Bronchial epithelial cell (primary cell): ENCODE measurements around the gene CPNE4. TPM values are rescaled to one million over a fixed set of nuclear protein-coding genes. Genes with fewer than 3 reads are reported as not detected.

Experiments used
- DNase-seq: peaks from one replicate; pipeline ENCODE4 v3.0.0-alpha.2; 2010; ENCODE audit warnings: low read depth
- FAIRE-seq: peaks from 2 replicates; lab custom pipeline; 2011; peaks lifted over from hg19 to GRCh38; lab: Jason Lieb, UNC
- H3K27me3 ChIP-seq: 2 replicates; pipeline ENCODE4 v1.5.1; 2011; ENCODE audit warnings: low read length; ENCODE audit not compliant: control insufficient read depth, insufficient read depth
- H3K36me3 ChIP-seq: 2 replicates; pipeline ENCODE4 v1.5.1; 2011; ENCODE audit warnings: low read length; ENCODE audit not compliant: control insufficient read depth, insufficient read depth
- H3K4me3 ChIP-seq: 2 replicates; pipeline ENCODE4 v1.5.1; 2011; ENCODE audit warnings: mild to moderate bottlenecking, low read depth, low read length, control low read depth
- total RNA-seq: library from RNA; depleted of rRNA; stranded (reverse); fragments of >200 nt; gene quantifications from 2 replicates; pipeline ENCODE4 v1.2.1, GENCODE V29; 2014
- TF ChIP-seq, protein P1 (sequence below): IDR thresholded peaks from 2 replicates; pipeline ENCODE4 v1.5.1; 2011; ENCODE audit warnings: mild to moderate bottlenecking, moderate library complexity, low read length, control low read depth, inconsistent platforms; ENCODE audit not compliant: insufficient read depth, severe bottlenecking

Gene CPNE4
- total RNA-seq, 1 donor from 2014 or later: under 0.01 TPM

DNA sequence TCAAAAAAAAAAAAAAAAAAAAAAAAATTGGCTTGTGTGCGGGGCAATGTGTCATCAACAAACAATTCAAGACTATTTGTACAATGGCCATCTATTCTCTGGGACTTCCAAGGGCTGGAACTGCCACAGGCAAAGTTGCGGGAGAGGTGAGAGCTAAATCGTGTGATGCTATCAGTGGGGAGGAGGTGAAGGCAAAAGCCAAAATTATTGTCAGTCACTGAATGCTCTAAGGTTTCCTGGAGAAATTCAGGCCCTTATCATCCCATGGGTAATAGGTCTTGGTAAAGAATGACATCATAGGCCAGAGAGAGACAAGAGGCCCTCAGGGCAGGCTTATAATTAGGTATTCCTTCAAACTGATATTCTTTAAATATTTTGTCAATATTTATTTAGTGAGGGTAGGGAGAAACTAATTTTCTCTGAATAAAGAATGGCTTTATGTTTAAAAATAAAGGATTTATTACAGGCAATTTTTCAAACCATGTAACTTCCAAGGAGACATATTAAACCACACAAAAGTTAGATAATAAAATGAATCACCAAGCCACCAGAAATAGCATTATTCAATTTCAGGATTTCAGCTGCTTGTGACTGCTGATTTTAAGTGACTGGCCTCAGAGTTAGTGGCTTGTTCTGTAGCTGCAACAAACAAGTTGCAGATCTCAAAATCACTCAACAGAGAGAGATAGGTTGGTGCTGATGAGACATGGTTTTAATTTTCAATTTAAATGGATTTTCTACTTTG lies 305.7 kb downstream of the CPNE4 start:
- peak; percentile 17 for DNase-seq

DNA sequence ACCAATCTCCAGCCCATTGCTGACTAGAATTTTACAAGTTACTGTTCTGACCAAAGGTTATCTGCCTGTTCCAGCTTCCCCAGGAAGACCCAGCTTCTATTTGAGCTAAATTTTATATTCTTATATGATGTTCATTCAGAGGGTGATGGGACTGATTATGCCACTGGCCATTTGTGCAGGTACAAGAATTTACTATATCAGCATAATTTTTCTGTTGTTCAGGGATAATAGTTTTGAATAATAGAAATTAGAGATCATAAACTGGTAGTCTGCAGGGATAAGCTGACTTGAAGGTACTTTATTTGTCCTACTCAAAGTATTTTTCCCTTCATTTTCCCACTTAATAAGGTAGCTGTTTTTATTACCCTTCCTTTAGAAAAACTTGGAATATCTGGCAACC lies 309.4 kb downstream of the CPNE4 start:
- TF ChIP-seq, protein P1, sequence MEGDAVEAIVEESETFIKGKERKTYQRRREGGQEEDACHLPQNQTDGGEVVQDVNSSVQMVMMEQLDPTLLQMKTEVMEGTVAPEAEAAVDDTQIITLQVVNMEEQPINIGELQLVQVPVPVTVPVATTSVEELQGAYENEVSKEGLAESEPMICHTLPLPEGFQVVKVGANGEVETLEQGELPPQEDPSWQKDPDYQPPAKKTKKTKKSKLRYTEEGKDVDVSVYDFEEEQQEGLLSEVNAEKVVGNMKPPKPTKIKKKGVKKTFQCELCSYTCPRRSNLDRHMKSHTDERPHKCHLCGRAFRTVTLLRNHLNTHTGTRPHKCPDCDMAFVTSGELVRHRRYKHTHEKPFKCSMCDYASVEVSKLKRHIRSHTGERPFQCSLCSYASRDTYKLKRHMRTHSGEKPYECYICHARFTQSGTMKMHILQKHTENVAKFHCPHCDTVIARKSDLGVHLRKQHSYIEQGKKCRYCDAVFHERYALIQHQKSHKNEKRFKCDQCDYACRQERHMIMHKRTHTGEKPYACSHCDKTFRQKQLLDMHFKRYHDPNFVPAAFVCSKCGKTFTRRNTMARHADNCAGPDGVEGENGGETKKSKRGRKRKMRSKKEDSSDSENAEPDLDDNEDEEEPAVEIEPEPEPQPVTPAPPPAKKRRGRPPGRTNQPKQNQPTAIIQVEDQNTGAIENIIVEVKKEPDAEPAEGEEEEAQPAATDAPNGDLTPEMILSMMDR: no peak
- Histone ChIP-seq H3K4me3 (no peak overlapping the region), H3K36me3 (no peaks in the 10 kb centered on the region), H3K27me3 (peaks cover 1% of the 10 kb centered on the region)
- DNase-seq (no peak), FAIRE-seq (no peak)

More for the DNA sequence above, 305.7 kb downstream of the CPNE4 start:
- Histone ChIP-seq H3K4me3 (no peak overlapping the region), H3K27me3 (peaks cover 1% of the 10 kb centered on the region), H3K36me3 (no peaks in the 10 kb centered on the region)
- TF ChIP-seq, protein P1: no peak
- FAIRE-seq: no peak

DNA sequence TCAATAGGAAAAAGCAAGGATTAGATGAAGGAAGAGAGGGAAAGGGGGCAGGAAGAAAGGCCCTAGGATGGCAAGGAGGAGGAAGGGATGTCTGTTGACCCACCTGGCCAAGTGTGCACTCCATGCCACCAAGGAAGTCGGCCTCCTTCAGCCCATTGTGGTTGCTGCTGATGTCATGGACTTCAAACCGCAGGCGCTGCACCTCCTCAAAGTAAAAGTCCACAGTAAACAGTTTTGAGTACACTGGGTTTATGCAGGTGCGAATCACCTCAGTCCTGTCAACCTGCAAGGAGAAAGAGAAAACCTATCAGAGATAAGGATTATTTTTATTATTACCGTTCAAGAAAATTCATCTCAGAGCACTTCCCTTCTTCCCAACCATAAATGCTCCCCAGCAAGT lies 311.5 kb downstream of the CPNE4 start:
- H3K36me3 ChIP-seq: no peaks in the 10 kb centered on the region
- no peak for FAIRE-seq
- no peak overlapping the region for H3K4me3 ChIP-seq
- DNase-seq: no peak
- TF ChIP-seq, protein P1: no peak
- H3K27me3 ChIP-seq: peaks cover 1% of the 10 kb centered on the region

DNA sequence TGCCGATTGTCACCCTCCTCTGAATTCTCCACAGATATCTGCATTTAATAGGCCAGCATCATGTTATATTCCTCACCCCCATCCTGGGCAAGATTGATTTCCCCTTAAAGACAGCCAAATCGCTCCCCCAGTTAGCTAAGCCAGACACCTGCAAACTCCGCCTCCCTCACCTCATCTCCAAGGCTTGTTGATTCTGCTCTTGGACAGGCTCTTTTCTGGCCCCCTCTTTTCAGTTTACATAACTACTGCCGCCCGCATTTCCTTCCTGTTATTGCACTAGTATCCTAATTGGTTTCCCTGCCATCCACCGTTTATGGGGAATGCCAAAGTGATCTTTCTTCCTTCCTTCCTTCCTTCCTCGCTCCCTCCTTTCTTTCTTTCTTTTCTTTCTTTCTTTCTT lies 317.3 kb downstream of the CPNE4 start:
- FAIRE-seq: no peak
- TF ChIP-seq, protein P1: no peak

DNA sequence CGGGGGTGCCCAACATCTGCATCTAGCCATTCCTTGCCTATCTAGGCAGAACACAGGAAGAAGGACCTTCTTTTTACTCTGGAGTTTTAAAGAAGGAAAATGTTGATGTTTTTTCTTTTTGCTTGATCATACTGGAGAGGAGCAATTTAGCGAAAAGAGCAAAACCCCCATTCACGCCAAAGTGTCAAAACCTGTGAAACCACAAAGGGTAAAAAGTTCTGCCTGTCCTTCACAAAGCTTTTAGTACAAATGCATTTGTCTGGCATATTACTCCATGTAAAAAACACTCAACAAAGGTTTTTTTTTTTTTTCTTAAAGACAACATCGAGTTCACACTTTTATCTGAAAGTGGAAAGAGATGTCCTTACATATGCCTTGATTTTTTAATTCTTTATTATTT lies 317.9 kb downstream of the CPNE4 start:
- TF ChIP-seq, protein P1: no peak
- no peaks in the 10 kb centered on the region for H3K36me3 ChIP-seq
- H3K27me3 ChIP-seq: no peaks in the 10 kb centered on the region
- H3K4me3 ChIP-seq: no peak overlapping the region
- DNase-seq (no peak), FAIRE-seq (no peak)

More for the DNA sequence above, 317.3 kb downstream of the CPNE4 start:
- no peak for DNase-seq
- H3K27me3 ChIP-seq: no peaks in the 10 kb centered on the region
- H3K4me3 ChIP-seq: no peak overlapping the region
- no peaks in the 10 kb centered on the region for H3K36me3 ChIP-seq

DNA sequence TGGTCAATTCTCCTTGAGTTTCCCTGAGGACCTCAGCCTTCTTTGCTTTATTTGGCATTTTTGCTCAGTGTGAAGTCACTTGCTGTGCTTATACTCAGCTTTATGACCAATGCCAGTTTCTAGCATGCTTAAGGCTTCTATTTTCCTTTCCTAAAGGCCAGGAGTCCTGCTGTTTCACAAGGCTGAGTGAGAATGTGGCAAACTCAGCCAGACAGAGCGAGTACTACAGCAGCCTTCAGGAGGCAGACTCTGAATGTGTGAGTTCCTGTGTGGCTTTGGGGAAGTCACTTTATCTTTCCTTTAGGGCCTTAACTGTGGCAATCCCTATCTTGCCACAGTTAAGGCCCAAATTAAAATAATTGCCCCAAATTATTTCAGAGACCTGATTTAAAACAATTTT lies 318.8 kb downstream of the CPNE4 start:
- no peak for FAIRE-seq

More for the DNA sequence above, 318.8 kb downstream of the CPNE4 start:
- no peaks in the 10 kb centered on the region for H3K27me3 ChIP-seq
- TF ChIP-seq, protein P1: no peak
- no peak for DNase-seq
- no peaks in the 10 kb centered on the region for H3K36me3 ChIP-seq
- H3K4me3 ChIP-seq: no peak overlapping the region
